GM21447 (cell line): Measurements from ENCODE around the gene SERPINA9.
"Not testable (repeated sequence)": the region's sequence is repeated elsewhere in the genome, so short reads cannot be mapped to it uniquely, and the experiment has no call there.

ENCODE experiments used
- ATAC-seq: cut with Tn5 transposase; IDR thresholded peaks from one replicate; pipeline ENCODE4 v1.9.1; 2021; ENCODE audit not compliant: unreplicated experiment

Gene SERPINA9

GRCh38 chr14:94486883-94487282 lies 10.9 kb upstream of the SERPINA9 start:
- ATAC-seq, result no peak

GRCh38 chr14:94485944-94486841 lies 10.2 kb upstream of the SERPINA9 start:
- ATAC-seq, result no peak

- ATAC-seq, result no peak
Observed at GRCh38 chr14:94484481-94484880, 8.5 kb upstream of the SERPINA9 start.

- no peak for ATAC-seq
Observed at GRCh38 chr14:94483729-94484275, 7.8 kb upstream of the SERPINA9 start.

GRCh38 chr14:94483071-94483451 lies 7.1 kb upstream of the SERPINA9 start:
- ATAC-seq, result no peak

GRCh38 chr14:94482132-94483070 lies 6.4 kb upstream of the SERPINA9 start:
- not testable (repeated sequence) for ATAC-seq

- ATAC-seq, result no peak
Observed at GRCh38 chr14:94481468-94482131, 5.6 kb upstream of the SERPINA9 start.

GRCh38 chr14:94480809-94481208 lies 4.8 kb upstream of the SERPINA9 start:
- ATAC-seq, result no peak

- ATAC-seq, result no peak
Observed at GRCh38 chr14:94478420-94478819, 2.4 kb upstream of the SERPINA9 start.

- no peak for ATAC-seq
Observed at GRCh38 chr14:94474581-94475031, 1.4 kb downstream of the SERPINA9 start.

GRCh38 chr14:94473666-94474410 lies 2.2 kb downstream of the SERPINA9 start:
- ATAC-seq, result no peak

GRCh38 chr14:94472842-94473241 lies 3.2 kb downstream of the SERPINA9 start:
- no peak for ATAC-seq

- ATAC-seq, result no peak
Observed at GRCh38 chr14:94471045-94471444, 5.0 kb downstream of the SERPINA9 start.

GRCh38 chr14:94470311-94470710 lies 5.7 kb downstream of the SERPINA9 start:
- ATAC-seq, result no peak

GRCh38 chr14:94469261-94469660 lies 6.7 kb downstream of the SERPINA9 start:
- no peak for ATAC-seq

GRCh38 chr14:94467728-94468520 lies 8.1 kb downstream of the SERPINA9 start:
- no peak for ATAC-seq

GRCh38 chr14:94466706-94467370 lies 9.2 kb downstream of the SERPINA9 start:
- ATAC-seq, result no peak

GRCh38 chr14:94465042-94465441 lies 11.0 kb downstream of the SERPINA9 start:
- no peak for ATAC-seq

- ATAC-seq, result no peak
Observed at GRCh38 chr14:94464290-94464689, 11.7 kb downstream of the SERPINA9 start.
